Fibroblast of skin of scalp (primary cell): ENCODE results near the gene SEPHS2.
"Not testable (repeated sequence)": the region's sequence is repeated elsewhere in the genome, so short reads cannot be mapped to it uniquely, and the experiment has no call there.

Source experiments
- DNase-seq: peaks from one replicate; pipeline ENCODE4 v3.0.0-alpha.2; 2013

SEPHS2 gene

DNA sequence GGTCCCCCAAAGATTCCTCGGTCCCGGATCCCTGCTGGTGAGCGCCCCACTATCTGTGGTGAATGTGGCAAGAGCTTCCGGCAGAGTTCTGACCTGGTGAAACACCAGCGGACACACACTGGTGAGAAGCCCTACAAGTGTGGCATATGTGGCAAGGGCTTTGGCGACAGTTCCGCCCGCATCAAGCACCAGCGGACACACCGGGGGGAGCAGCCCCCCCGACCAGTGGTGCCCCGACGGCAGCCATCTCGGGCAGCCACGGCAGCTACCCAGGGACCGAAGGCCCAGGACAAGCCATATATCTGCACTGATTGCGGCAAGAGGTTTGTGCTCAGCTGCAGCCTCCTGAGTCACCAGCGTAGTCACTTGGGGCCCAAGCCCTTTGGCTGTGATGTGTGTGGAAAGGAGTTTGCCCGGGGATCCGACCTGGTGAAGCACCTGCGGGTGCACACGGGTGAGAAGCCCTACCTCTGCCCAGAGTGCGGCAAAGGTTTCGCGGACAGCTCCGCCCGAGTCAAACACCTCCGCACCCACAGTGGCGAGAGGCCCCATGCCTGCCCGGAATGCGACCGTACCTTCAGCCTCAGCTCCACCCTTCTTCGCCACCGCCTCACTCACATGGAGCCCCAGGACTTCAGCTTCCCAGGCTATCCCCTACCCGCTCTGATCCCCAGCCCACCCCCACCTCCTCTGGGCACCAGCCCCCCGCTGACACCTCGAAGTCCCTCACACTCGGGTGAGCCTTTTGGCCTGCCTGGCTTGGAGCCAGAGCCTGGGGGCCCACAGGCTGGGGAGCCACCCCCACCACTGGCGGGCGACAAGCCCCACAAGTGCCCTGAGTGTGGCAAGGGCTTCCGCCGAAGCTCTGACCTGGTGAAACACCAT, 47.7 kb downstream of the SEPHS2 start:
- no peak for DNase-seq

DNA sequence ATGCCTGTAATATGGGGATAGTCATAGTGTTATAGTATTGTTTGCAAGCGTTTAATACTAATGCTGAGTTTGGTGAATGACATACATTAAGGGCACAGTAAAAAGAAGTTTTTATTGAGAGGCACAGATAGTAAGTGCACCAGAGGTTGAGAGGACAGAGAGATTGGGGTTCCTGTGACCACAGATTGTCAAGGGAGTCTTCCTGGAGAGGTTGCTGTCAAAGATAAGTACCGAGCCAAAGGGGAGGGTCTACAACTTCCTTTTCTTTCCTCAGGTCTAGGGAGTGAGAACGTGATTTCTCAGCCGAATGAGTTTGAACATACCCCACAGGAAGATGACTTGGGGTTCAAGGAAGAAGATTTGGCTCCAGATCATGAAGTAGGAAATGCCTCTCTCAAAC, 48.6 kb downstream of the SEPHS2 start:
- no peak for DNase-seq

DNA sequence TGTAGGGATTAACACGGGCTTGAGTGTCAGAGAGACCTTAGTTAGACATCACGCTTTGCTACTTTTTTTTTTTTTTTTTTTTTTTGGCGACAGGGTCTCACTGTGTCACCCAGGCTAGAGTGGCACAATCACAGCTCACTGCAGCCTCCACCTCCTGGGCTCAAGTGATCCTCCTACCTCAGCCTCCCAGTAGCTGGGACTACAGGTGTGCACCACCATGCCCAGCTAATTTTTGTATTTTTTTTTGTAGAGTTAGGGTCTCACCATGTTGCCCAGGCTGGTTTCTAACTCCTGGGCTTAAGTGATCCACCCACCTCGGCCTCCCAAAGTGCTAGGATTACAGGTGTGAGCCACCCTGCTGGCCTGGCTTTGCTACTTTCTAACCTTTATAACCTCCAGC, 49.0 kb downstream of the SEPHS2 start:
- DNase-seq = not testable (repeated sequence)

DNA sequence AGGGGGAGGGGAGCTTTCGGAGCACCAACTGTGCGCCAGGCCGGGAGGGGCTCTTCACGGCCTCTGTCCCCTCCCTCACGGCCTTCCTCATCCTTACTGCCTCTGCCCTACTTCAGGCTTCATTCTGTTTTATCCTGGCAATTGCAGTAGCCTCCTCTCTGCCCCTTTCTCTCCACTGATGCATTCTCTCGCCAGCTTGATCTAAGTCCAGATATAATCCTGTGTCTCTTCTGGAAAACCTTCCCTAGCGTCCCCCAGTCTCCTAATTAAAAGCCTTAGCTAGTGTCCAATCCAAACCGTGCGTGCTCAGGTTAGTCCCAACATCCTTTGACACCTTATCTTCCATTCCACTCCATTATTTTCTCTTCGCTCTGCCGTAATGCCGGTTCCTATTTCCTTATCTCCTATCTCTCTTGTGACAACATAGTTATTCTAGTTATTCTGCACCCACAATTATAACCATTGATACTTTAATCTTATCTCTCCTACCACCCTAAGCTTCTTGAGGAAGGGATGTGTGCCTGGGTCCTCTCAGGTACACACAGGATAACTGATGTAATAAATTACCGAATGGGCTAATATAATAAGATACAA, 49.6 kb downstream of the SEPHS2 start:
- DNase-seq = peak; percentile 26

DNA sequence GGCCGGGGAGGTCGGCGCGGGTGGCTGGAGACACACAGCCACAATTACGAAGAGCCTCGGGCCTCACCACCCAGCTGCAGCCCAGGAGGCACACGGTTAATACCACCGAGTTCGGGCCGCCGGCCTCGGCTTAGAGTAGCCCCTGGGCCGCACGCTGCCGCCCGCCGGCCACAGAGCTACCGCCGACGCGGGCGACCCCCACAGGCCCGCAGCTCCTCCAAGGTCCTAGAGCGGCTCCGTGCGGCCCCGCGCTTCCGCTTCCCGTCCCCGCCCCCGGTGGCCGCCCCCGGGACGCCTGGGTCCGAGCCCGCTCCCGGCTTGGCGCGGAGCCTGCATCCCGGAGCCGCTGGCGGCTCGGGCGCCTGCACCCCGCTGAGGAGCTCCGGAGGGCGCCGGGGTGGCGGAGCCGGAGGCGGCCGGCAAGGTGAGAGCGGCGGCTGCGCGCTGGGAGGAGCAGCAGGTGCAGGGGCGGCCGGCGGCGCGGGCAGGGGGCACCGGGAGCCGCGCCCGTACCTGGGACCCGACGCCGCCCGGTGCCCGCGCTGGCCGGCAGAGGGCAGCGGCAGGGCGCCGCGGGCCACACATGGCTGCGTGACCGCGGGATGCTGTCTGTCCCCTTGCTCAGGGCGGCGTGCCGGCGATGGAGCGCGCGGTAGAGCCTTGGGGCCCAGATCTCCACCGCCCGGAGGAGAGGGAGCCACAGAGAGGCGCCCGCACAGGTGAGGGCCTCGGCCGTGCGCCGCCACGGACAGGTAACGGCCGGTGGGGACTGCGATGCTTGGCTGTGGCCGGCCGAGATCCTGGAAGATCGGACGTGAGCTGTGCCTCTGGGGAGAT, 50.3 kb downstream of the SEPHS2 start, which contains the start of gene ZNF48:
ZNF48 (plus strand) TSS at position 266 of the 837 bp plus-strand sequence; CDS start at position 641, 375 bp downstream.
- DNase-seq = peak; percentile 90

DNA sequence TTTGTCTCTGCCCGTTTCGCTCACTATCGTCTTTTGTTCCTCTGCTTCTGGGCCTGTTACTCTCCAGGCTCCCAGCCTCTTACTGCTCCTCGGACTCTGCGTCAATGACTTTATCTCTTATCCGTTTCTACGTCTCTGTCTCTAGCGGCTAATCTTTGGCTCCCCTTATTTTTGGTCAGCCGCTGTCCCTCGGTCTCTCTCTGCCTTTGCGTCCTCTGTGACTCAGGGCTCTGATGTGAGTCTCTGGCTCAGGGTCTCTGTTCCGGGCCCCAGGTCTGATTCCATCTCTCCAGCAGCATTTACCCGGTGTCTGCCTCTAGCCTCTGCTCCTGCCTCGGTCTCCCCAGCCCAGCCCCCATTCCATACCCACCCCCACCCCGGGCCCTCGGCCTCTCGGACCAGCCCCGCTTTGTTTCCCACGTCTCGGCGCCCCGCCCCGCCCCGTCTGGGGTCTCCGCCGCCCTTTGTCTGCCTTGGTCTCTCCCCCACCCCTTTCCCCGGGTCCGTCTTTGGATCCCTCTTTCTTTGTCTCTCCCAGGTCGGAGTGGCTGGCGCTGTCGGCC, 51.0 kb downstream of the SEPHS2 start:
- peak; percentile 20 for DNase-seq
